ENCODE measurements around the gene STK25.

STK25 gene

GRCh38 chr2:241508240-241509154 lies at the start of gene STK25:
Gene STK25, minus strand, starts transcription at chr2:241508584. Its CDS starts 549 bp downstream, at chr2:241508035.
- peak; percentile 98 for DNase-seq (ENCODE audit: low spot score)

DNA sequence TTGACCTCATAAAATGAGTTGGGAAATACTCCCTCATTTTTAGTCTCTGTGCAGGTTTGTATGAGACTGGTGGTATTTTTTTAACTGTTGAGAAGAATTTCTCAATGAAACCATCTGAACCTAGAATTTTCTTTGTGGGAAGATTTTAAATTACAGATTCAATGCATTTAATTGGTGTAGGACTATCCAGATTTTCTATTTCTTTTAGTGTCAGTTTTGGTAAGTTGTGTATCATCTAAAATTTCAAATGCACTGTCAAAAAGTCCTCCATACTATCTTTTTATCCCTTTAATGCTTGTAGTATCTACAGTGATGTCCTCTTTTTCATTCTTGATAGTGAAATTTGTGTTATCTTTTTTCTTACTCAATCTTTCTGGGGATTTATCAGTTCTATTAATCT lies 48.4 kb upstream of the STK25 start:
- DNase-seq (ENCODE audit: low spot score) = no peak

- DNase-seq (ENCODE audit: low spot score) = peak; percentile 50
Measured at GRCh38 chr2:241555711-241556110, 47.3 kb upstream of the STK25 start.

DNA sequence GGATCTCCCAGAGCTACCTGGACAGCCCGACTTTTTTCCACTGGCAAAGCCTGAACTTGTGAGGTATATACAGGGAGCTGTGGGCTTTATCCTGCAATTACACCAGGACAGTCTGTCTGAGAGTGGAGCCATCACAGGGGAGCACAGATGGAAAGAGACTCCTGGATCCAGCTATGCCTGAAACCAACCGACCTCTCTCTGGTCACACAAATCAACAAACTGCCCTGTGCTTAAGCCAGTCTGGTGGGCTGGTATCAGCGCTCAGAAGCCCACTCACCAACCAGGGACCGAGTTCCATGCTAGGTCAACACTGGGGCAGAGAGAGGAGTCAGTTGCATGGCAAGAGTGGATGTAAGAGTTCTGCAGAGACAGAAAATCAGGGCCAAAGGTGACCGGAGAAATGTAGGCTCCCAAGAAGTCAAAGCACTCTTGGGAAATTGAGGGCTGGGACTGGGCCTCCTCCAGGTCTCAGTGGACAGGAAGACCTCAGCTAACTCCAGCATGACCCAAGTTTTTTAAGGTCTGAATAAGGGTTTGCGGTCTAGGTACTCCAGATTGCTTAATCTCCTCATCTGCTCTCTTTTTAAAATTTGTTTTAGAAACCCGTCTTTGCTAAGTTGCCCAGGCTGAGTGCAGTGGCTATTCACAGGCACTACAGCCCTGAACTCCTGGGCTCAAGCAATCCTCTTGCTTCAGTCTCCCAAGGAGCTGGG lies 46.4 kb upstream of the STK25 start:
- no peak for DNase-seq (ENCODE audit: low spot score)

- no peak for DNase-seq (ENCODE audit: low spot score)
Measured at GRCh38 chr2:241553981-241554380, 45.6 kb upstream of the STK25 start.

GRCh38 chr2:241553512-241553830 lies 45.1 kb upstream of the STK25 start:
- no peak for DNase-seq (ENCODE audit: low spot score)

- no peak for DNase-seq (ENCODE audit: low spot score)
Measured at GRCh38 chr2:241551998-241552737, 43.8 kb upstream of the STK25 start.

DNA sequence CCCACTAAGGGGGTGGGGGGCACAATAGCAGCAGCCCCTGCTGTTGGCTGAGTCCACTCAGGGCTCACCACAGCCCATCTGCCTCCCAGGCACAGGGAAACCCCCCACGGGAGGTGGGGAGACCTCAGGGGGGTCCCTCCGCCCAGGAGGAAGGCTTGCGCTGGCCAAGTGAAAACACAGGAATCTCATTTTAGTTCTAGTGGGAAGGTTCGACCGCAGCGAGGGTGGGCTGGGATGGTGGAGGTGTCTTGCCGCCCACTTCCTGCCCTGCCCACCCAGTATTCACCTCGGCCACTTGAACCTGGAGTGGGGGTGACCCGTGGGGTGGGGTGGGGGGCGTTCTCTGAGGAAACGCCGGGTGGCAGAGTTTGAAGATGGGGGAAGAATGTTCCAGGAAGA lies 43.2 kb upstream of the STK25 start:
- no peak for DNase-seq (ENCODE audit: low spot score)

GRCh38 chr2:241550616-241551580 lies 42.5 kb upstream of the STK25 start:
- no peak for DNase-seq (ENCODE audit: low spot score)

GRCh38 chr2:241548451-241548835 lies 40.1 kb upstream of the STK25 start:
- no peak for DNase-seq (ENCODE audit: low spot score)

DNA sequence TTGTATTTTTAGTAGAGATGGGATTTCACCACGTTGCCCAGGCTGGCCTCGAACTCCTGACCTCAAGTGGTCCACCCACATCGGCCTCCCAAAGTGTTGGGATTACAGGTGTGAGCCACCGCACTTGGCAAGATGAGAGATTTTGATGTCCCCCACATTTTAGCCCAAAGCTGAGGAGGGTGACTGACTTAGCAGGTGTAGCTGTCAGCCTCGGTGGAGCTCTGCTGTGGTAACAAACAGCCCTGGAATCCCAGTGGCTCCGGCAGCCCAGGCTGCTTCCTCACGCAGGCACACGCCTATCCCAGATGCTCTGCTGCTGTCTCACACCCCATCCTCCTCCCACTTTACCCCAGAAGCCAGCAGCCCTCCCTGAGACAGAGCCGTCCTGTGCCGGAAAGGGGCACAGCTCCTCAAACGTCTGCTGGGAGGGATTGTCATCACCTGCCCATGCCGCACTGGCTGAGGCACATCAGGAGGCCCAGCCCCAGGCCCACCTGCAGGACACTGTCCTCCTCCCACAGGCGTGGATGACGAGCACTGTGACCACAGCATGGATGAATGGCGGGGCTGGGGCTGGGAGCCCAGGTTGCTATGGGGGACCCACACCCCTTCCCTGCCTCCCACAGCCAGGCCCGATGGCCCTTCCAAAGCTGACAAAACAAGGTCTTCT lies 39.5 kb upstream of the STK25 start:
- no peak for DNase-seq (ENCODE audit: low spot score)

DNA sequence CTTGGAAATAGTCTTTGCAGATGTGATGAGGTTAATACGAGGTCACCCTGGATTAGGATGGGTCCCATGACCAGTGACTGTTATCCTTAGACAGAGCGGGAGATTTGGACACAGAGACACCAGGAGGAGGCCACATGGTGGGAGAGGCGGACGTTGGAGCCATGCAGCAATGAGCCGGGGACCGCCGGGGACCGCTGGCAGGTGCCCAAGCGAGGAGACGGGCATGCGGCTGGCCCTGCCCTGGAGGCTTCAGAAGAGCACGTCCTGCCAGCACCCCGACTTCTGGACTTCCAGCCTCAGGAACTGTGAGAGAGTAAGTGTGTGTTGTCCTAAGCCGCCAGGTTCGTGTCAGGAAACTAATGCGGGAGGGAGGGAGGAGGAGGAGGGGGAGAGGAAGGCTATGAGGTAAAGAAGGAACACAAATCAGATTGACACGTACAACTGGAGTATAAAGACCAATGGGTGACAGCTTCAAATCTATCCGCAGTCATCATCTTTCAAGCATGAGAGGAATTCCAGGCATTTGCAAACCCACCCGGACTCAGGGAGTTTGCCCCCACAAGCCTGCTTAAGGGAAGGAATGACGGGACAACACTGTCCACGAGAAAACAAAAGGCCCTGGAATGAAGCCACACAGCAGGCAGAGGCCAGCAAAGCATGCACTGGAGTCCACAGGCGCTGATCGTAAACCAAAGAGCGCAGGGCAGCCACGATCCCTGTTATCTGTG lies 38.6 kb upstream of the STK25 start:
- DNase-seq (ENCODE audit: low spot score) = peak; percentile 96

GRCh38 chr2:241545523-241546473 lies 37.4 kb upstream of the STK25 start:
- no peak for DNase-seq (ENCODE audit: low spot score)

GRCh38 chr2:241545106-241545505 lies 36.7 kb upstream of the STK25 start:
- peak; percentile 39 for DNase-seq (ENCODE audit: low spot score)

GRCh38 chr2:241542278-241542605 lies 33.9 kb upstream of the STK25 start:
- no peak for DNase-seq (ENCODE audit: low spot score)

DNA sequence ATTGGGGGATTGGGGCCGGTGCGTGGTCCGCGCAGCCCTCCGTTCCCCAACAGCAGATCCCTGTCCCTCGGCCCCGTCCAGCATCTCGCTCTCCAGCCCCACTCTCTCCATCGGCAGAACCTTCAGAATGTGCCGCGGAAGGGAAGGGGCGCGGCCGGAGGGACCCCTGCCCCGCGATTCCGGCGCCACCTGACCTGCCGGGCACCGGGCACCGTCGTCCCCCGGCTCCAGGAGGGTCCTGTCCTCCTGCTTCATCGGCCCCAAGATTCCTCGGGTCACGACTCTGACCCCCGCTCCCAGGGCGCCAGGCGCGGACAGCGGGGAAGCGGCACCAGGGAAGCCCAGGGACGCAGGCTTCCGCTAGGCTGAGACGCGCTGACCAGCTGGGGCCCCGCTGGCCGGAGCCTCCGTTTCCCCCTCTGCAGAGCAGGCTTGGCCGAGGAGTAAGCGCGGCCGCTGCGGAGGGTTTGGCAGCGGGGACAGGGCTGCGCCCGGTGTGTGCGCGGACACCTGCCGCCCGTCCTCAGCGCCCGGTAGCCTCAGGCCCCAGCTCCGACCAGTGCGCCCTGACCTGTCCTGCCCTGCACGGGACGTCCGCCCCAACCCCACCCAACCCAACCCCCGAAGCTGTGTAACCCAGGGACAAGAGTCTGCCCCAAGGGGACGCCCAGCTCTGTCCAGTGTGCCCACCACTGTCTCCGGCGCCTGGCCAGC lies 33.3 kb upstream of the STK25 start:
- no peak for DNase-seq (ENCODE audit: low spot score)

GRCh38 chr2:241540771-241541561 lies 32.6 kb upstream of the STK25 start:
- peak; percentile 57 for DNase-seq (ENCODE audit: low spot score)

- peak; percentile 79 for DNase-seq (ENCODE audit: low spot score)
Measured at GRCh38 chr2:241540401-241540770, 32.0 kb upstream of the STK25 start.
